GM12878 (cell line): ENCODE results near the gene MRPL32. TPM values are rescaled to one million over a fixed set of nuclear protein-coding genes. Genes with fewer than 3 reads are reported as not detected.

Source experiments
- BHLHE40 ChIP-seq, 2 experiments: fragments of 450-650 bp in 1 of 2; IDR thresholded peaks; 2 replicates each; pipeline ENCODE4 v1.6.1; 2011 to 2017; ENCODE audit warnings: low read depth in 2 of 2, borderline replicate concordance in 1 of 2, improper control_type of control experiment in 1 of 2, low read length in 1 of 2, mild to moderate bottlenecking in 1 of 2
- CREM ChIP-seq: IDR thresholded peaks from 2 replicates; pipeline ENCODE4 v1.6.1; 2014; ENCODE audit warnings: antibody characterized with exemption, low read depth
- CTCF ChIP-seq, 3 experiments: IDR thresholded peaks in 2 of 3; conservative IDR thresholded peaks in 1 of 3; 2 replicates each; pipeline ENCODE4 v1.5.1; 2011; ENCODE audit warnings: low read depth in 3 of 3, low read length in 3 of 3, mild to moderate bottlenecking in 3 of 3, control low read depth in 2 of 3, moderate library complexity in 2 of 3, inconsistent platforms in 1 of 3, mixed read lengths in 1 of 3; ENCODE audit not compliant: control insufficient read depth in 2 of 3, insufficient read depth in 1 of 3; ENCODE audit errors: extremely low read depth in 1 of 3
- EED ChIP-seq: sonication (generic); IDR thresholded peaks from 2 replicates; pipeline ENCODE4 v1.6.1; 2016; ENCODE audit warnings: antibody characterized with exemption, low read depth
- GABPA ChIP-seq: IDR thresholded peaks from 2 replicates; pipeline ENCODE4 v1.6.1; 2014; ENCODE audit warnings: antibody characterized with exemption, low read depth, mild to moderate bottlenecking, inconsistent platforms
- HDGF ChIP-seq: fragments of 450-650 bp; IDR thresholded peaks from 2 replicates; pipeline ENCODE4 v1.6.1; 2016; ENCODE audit warnings: antibody characterized with exemption
- IRF3 ChIP-seq: fragments of 450-650 bp; IDR thresholded peaks from 2 replicates; pipeline ENCODE4 v1.6.1; 2014; ENCODE audit warnings: mild to moderate bottlenecking
- JUND ChIP-seq: IDR thresholded peaks from 2 replicates; pipeline ENCODE4 v1.6.1; 2012; ENCODE audit warnings: low read depth, mild to moderate bottlenecking, low read length, improper control_type of control experiment, moderate library complexity
- NKRF ChIP-seq: fragments of 450-650 bp; conservative IDR thresholded peaks from 2 replicates; pipeline ENCODE4 v1.6.1; 2017; ENCODE audit warnings: mild to moderate bottlenecking, moderate library complexity
- NR2C1 ChIP-seq: fragments of 450-650 bp; IDR thresholded peaks from 2 replicates; pipeline ENCODE4 v1.6.1; 2017; ENCODE audit warnings: antibody characterized with exemption, mild to moderate bottlenecking, moderate library complexity
- PAX8 ChIP-seq: fragments of 450-650 bp; IDR thresholded peaks from 2 replicates; pipeline ENCODE4 v1.6.1; 2017; ENCODE audit warnings: mild to moderate bottlenecking, moderate library complexity
- POLR2A ChIP-seq: IDR thresholded peaks from 2 replicates; pipeline ENCODE4 v1.6.1; 2011; ENCODE audit warnings: low read depth, mild to moderate bottlenecking, low read length
- RELB ChIP-seq: fragments of 450-650 bp; IDR thresholded peaks from 2 replicates; pipeline ENCODE4 v1.6.1; 2017; ENCODE audit warnings: low read depth, mild to moderate bottlenecking, moderate library complexity
- SIX5 ChIP-seq: IDR thresholded peaks from 2 replicates; pipeline ENCODE4 v1.6.1; 2011; ENCODE audit warnings: mild to moderate bottlenecking, low read depth, low read length, moderate library complexity; ENCODE audit not compliant: severe bottlenecking
- SRF ChIP-seq, 2 experiments: IDR thresholded peaks; 2 replicates each; pipeline ENCODE4 v1.6.1; 2011; ENCODE audit warnings: low read depth in 2 of 2, low read length in 2 of 2, mild to moderate bottlenecking in 1 of 2, moderate library complexity in 1 of 2
- YBX1 ChIP-seq: fragments of 450-650 bp; IDR thresholded peaks from 2 replicates; pipeline ENCODE4 v1.6.1; 2016; ENCODE audit warnings: antibody characterized with exemption
- ZBTB4 ChIP-seq: fragments of 450-650 bp; formaldehyde crosslinking; IDR thresholded peaks from 2 replicates; pipeline ENCODE4 v1.4.0; 2022; ENCODE audit warnings: mild to moderate bottlenecking, moderate library complexity
- polyA plus RNA-seq, 11 experiments: library from polyadenylated mRNA; depleted of rRNA in 4 of 11; unstranded in 6 of 11; stranded (reverse) in 5 of 11; fragments of >200 nt; fragmentation: Nextera tagmentation in 4 of 11; fragmentation: Illumina TruSeq in 1 of 11; extraction: Ambion mirVana in 4 of 11; extraction: Trizol in 1 of 11; gene quantifications; 1 replicate in 1 of 11; 2 replicates in 10 of 11; pipeline versions ENCODE4 v1.2.1 to v1.2.3, GENCODE V29; 2011 to 2016; ENCODE audit warnings: inconsistent platforms in 2 of 11, missing spikeins in 2 of 11, low read depth in 1 of 11
- total RNA-seq, 4 experiments: library from RNA; depleted of rRNA in 3 of 4; stranded (reverse); fragments of >200 nt in 3 of 4; fragmentation: Illumina TruSeq in 1 of 4; extraction: Trizol in 1 of 4; gene quantifications; 2 replicates each; pipeline versions ENCODE4 v1.2.1 to v1.2.3, GENCODE V29; 2013 to 2021

Gene MRPL32
- total and polyA plus RNA-seq, 10 of the 15 experiments (the other 5 are each of a cell fraction or from before 2014, with no cell fraction given), result 65.3 to 339 (median 112) TPM

GRCh38 chr7:42911454-42912447 is 20.4 kb upstream of the MRPL32 start, which contains the start of gene C7orf25 (continued):
- TF ChIP-seq ZBTB4, result peak; percentile 35; the same call in 1 of the 2 replicates
- no peak for TF ChIP-seq CTCF (IDR thresholded peaks at IDR 0.05 in 2 of 3, conservative IDR thresholded peaks at IDR 0.05 in 1 of 3; ENCODE audit: control insufficient read depth in 2 of 3, extremely low read depth in 1 of 3, insufficient read depth in 1 of 3, low read depth in 3 of 3, low read length in 3 of 3)
- peak; percentile 72 for TF ChIP-seq POLR2A
- 0 out of 2 replicates have a peak, but pooled peaks have one; percentile 29 for TF ChIP-seq RELB
- peak; percentile 82 for TF ChIP-seq SIX5
- 0 out of 2 replicates have a peak, but pooled peaks have one; percentile 37 for TF ChIP-seq EED
- TF ChIP-seq YBX1, result no peak
- peak; percentile 71; the same call in 1 of the 2 replicates for TF ChIP-seq CREM
- no peak for TF ChIP-seq PAX8
- TF ChIP-seq NKRF, result peak; percentile 80
- TF ChIP-seq JUND, result no peak
- peak; percentile 77; the same call in 1 of the 2 replicates for TF ChIP-seq HDGF
- peak; percentile 79 for TF ChIP-seq GABPA
- TF ChIP-seq IRF3, result 0 out of 2 replicates have a peak, but pooled peaks have one; percentile 37
- 0 out of 4 replicates have a peak, but pooled peaks of 1 of the 2 experiments have one; percentile 25 for TF ChIP-seq SRF (IDR thresholded peaks at IDR 0.05; ENCODE audit: low read depth in 2 of 2, low read length in 2 of 2)
- TF ChIP-seq BHLHE40 (IDR thresholded peaks at IDR 0.05; ENCODE audit: borderline replicate concordance in 1 of 2, low read depth in 2 of 2, low read length in 1 of 2), result peak; percentile 45 to 85; a peak in 3 of 4 replicates
- TF ChIP-seq NR2C1, result peak; percentile 85
